H1 (cell line): ENCODE measurements around the gene IGSF9B. TPM values are rescaled to one million over a fixed set of nuclear protein-coding genes. Genes with fewer than 3 reads are reported as not detected.

Source experiments
- CTCF ChIA-PET: fragments of 300-600 bp; sonication (Branson Sonifier 250); formaldehyde crosslinking; loops from one replicate; lab custom pipeline; 2021; ENCODE audit not compliant: partially characterized antibody; lab: Charles Lee
- POLR2A ChIA-PET: fragments of 300-600 bp; sonication (Branson Sonifier 250); formaldehyde crosslinking; loops from one replicate; lab custom pipeline; 2021; ENCODE audit warnings: inconsistent platforms; ENCODE audit not compliant: partially characterized antibody; lab: Charles Lee
- DNase-seq, 2 experiments: peaks; one replicate each; pipeline versions ENCODE4 v3.0.0 to v3.0.0-alpha.2; 2010 to 2022; ENCODE audit warnings: low spot score in 2 of 2, low read depth in 1 of 2, mixed read lengths in 1 of 2
- FAIRE-seq: peaks from 2 replicates; lab custom pipeline; 2011; peaks lifted over from hg19 to GRCh38; lab: Jason Lieb, UNC
- H2AFZ ChIP-seq: 2 replicates; pipeline ENCODE4 v1.8.1; 2012; ENCODE audit warnings: low read length, inconsistent platforms
- H2AK5ac ChIP-seq: 2 replicates; pipeline ENCODE4 v1.6.1; 2013; ENCODE audit warnings: low read depth, low read length
- H2BK120ac ChIP-seq: replicated peaks from 2 replicates; pipeline ENCODE3; 2013; ENCODE audit warnings: low read depth, low read length, inconsistent platforms
- H2BK12ac ChIP-seq: 2 replicates; pipeline ENCODE4 v1.6.1; 2013; ENCODE audit warnings: low read depth, low read length
- H2BK15ac ChIP-seq: 2 replicates; pipeline ENCODE4 v1.6.1; 2013; ENCODE audit warnings: low read length
- H2BK20ac ChIP-seq: 2 replicates; pipeline ENCODE4 v1.6.1; 2013; ENCODE audit warnings: low read length
- H2BK5ac ChIP-seq: 2 replicates; pipeline ENCODE4 v1.6.1; 2013; ENCODE audit warnings: low read depth, low read length
- H3K14ac ChIP-seq: 2 replicates; pipeline ENCODE4 v1.6.1; 2013; ENCODE audit warnings: inconsistent platforms; ENCODE audit not compliant: insufficient read length
- H3K18ac ChIP-seq: 2 replicates; pipeline ENCODE4 v1.6.1; 2013; ENCODE audit warnings: low read length; ENCODE audit errors: extremely low read depth
- H3K23ac ChIP-seq: 2 replicates; pipeline ENCODE4 v1.6.1; 2013; ENCODE audit warnings: inconsistent platforms; ENCODE audit not compliant: insufficient read length
- H3K23me2 ChIP-seq: 2 replicates; pipeline ENCODE4 v1.6.1; 2013; ENCODE audit warnings: low read depth, low read length
- H3K27ac ChIP-seq: 2 replicates; pipeline ENCODE4 v1.6.1; 2011; ENCODE audit warnings: low read depth, low read length, inconsistent platforms
- H3K27me3 ChIP-seq, 4 experiments: replicated peaks in 1 of 4; 1 replicate in 1 of 4; 2 replicates in 3 of 4; pipeline versions ENCODE4 v1.6.1 to v1.8.1; 2011 to 2013; ENCODE audit warnings: low read length in 3 of 4, mild to moderate bottlenecking in 3 of 4, inconsistent platforms in 2 of 4, mixed read lengths in 2 of 4, moderate library complexity in 1 of 4; ENCODE audit not compliant: control insufficient read depth in 3 of 4, insufficient read depth in 3 of 4; ENCODE audit errors: extremely low read depth in 1 of 4
- H3K36me3 ChIP-seq, 4 experiments: 2 replicates each; pipeline versions ENCODE4 v1.6.1 to v1.8.1; 2011 to 2013; ENCODE audit warnings: mild to moderate bottlenecking in 4 of 4, low read length in 3 of 4, moderate library complexity in 2 of 4, control low read depth in 1 of 4, inconsistent platforms in 1 of 4; ENCODE audit not compliant: insufficient read depth in 4 of 4, control insufficient read depth in 2 of 4
- H3K4ac ChIP-seq: replicated peaks from 2 replicates; pipeline ENCODE3; 2013; ENCODE audit warnings: low read length, low read depth, mixed read lengths, inconsistent platforms; ENCODE audit not compliant: insufficient read length
- H3K4me1 ChIP-seq, 4 experiments: replicated peaks in 1 of 4; 1 replicate in 1 of 4; 2 replicates in 3 of 4; pipeline versions ENCODE4 v1.6.1 to v1.8.1; 2011 to 2013; ENCODE audit warnings: low read length in 3 of 4, inconsistent platforms in 2 of 4, mixed read lengths in 1 of 4; ENCODE audit not compliant: insufficient read depth in 4 of 4, control insufficient read depth in 3 of 4
- H3K4me2 ChIP-seq, 2 experiments: 2 replicates each; pipeline versions ENCODE4 v1.6.1 to v1.8.1; 2011 to 2013; ENCODE audit warnings: low read depth in 2 of 2, low read length in 2 of 2, control low read depth in 1 of 2, inconsistent platforms in 1 of 2, mild to moderate bottlenecking in 1 of 2; ENCODE audit not compliant: insufficient read depth in 1 of 2
- H3K4me3 ChIP-seq, 4 experiments: fragments of 200-600, 300-600 bp in 1 of 4; sonication (generic), shearing (Covaris generic), sonication (Bioruptor Twin) in 1 of 4; 2 replicates each; pipeline versions ENCODE4 v1.5.1 to v1.8.1; 2011 to 2016; ENCODE audit warnings: low read length in 4 of 4, low read depth in 3 of 4, control low read depth in 2 of 4, inconsistent platforms in 2 of 4, mild to moderate bottlenecking in 2 of 4, mixed read lengths in 1 of 4, moderate library complexity in 1 of 4; ENCODE audit not compliant: insufficient read depth in 2 of 4; ENCODE audit errors: extremely low read depth in 1 of 4
- H3K56ac ChIP-seq: replicated peaks from 2 replicates; pipeline ENCODE3; 2013; ENCODE audit warnings: low read depth, mild to moderate bottlenecking, mixed read lengths, low read length, inconsistent platforms; ENCODE audit not compliant: insufficient read length
- H3K79me1 ChIP-seq: 2 replicates; pipeline ENCODE4 v1.6.1; 2013; ENCODE audit warnings: low read depth, low read length, control low read depth
- H3K79me2 ChIP-seq, 2 experiments: 2 replicates each; pipeline versions ENCODE4 v1.6.1 to v1.8.1; 2012 to 2013; ENCODE audit warnings: low read length in 2 of 2, mild to moderate bottlenecking in 2 of 2, inconsistent platforms in 1 of 2; ENCODE audit not compliant: insufficient read depth in 2 of 2, control insufficient read depth in 1 of 2
- H3K9ac ChIP-seq, 4 experiments: replicated peaks in 1 of 4; 1 replicate in 1 of 4; 2 replicates in 3 of 4; pipeline versions ENCODE4 v1.6.1 to v1.8.1; 2011 to 2013; ENCODE audit warnings: low read depth in 3 of 4, low read length in 3 of 4, control low read depth in 2 of 4, mild to moderate bottlenecking in 2 of 4, moderate library complexity in 2 of 4, inconsistent platforms in 1 of 4; ENCODE audit errors: extremely low read depth in 1 of 4
- H3K9me3 ChIP-seq, 2 experiments: 2 replicates each; pipeline versions ENCODE4 v1.6.1 to v1.8.1; 2012 to 2013; ENCODE audit warnings: mild to moderate bottlenecking in 2 of 2, moderate library complexity in 2 of 2, control low read depth in 1 of 2, inconsistent platforms in 1 of 2, low read depth in 1 of 2, low read length in 1 of 2, mixed read lengths in 1 of 2; ENCODE audit not compliant: insufficient read depth in 2 of 2
- H4K20me1 ChIP-seq, 2 experiments: replicated peaks in 1 of 2; 2 replicates each; pipeline versions ENCODE3 to v1.8.1; 2011 to 2013; ENCODE audit warnings: inconsistent platforms in 2 of 2, low read length in 2 of 2, mild to moderate bottlenecking in 1 of 2; ENCODE audit not compliant: insufficient read depth in 2 of 2, control insufficient read depth in 1 of 2
- H4K5ac ChIP-seq: 2 replicates; pipeline ENCODE4 v1.6.1; 2013; ENCODE audit warnings: low read length, low read depth, mixed read lengths, inconsistent platforms; ENCODE audit not compliant: insufficient read length
- H4K8ac ChIP-seq: 2 replicates; pipeline ENCODE4 v1.8.0; 2013; ENCODE audit warnings: mild to moderate bottlenecking, moderate library complexity, low read length, inconsistent platforms; ENCODE audit not compliant: insufficient read depth; ENCODE audit errors: extremely low read depth
- H4K91ac ChIP-seq: replicated peaks from 2 replicates; pipeline ENCODE3; 2013; ENCODE audit warnings: low read length, mixed read lengths, inconsistent platforms; ENCODE audit not compliant: insufficient read length
- CBX5 ChIP-seq: fragments of 300-800, 300-1000 bp; sonication (generic); IDR thresholded peaks from 2 replicates; pipeline ENCODE4 v1.7.1; 2016; ENCODE audit warnings: antibody characterized with exemption, low read length, low read depth
- CBX8 ChIP-seq: fragments of 300-800, 300-1000 bp; sonication (generic); IDR thresholded peaks from 2 replicates; pipeline ENCODE4 v1.7.1; 2016; ENCODE audit warnings: low read depth, low read length, borderline replicate concordance
- EP300 ChIP-seq, 2 experiments: IDR thresholded peaks; 1 replicate in 1 of 2; 2 replicates in 1 of 2; pipeline ENCODE4 v1.6.1; 2011 to 2012; ENCODE audit warnings: low read depth in 2 of 2, low read length in 2 of 2, mild to moderate bottlenecking in 2 of 2, borderline replicate concordance in 1 of 2, inconsistent platforms in 1 of 2, moderate library complexity in 1 of 2
- JUND ChIP-seq: IDR thresholded peaks from 2 replicates; pipeline ENCODE4 v1.6.1; 2011; ENCODE audit warnings: mild to moderate bottlenecking, improper control_type of control experiment, low read length
- MAFK ChIP-seq: IDR thresholded peaks from 2 replicates; pipeline ENCODE4 v1.6.1; 2012; ENCODE audit warnings: low read depth, mild to moderate bottlenecking, improper control_type of control experiment, low read length
- RAD21 ChIP-seq, 2 experiments: IDR thresholded peaks in 1 of 2; conservative IDR thresholded peaks in 1 of 2; 2 replicates each; pipeline ENCODE4 v1.6.1; 2011; ENCODE audit warnings: low read depth in 2 of 2, low read length in 2 of 2, improper control_type of control experiment in 1 of 2, inconsistent platforms in 1 of 2, mild to moderate bottlenecking in 1 of 2, moderate library complexity in 1 of 2
- SIRT6 ChIP-seq: IDR thresholded peaks from one replicate; pipeline ENCODE4 v1.7.1; 2012; ENCODE audit warnings: low read length, inconsistent platforms
- SRF ChIP-seq: IDR thresholded peaks from 2 replicates; pipeline ENCODE4 v1.6.1; 2011; ENCODE audit warnings: mild to moderate bottlenecking, low read depth, low read length, moderate library complexity
- TAF1 ChIP-seq: IDR thresholded peaks from 2 replicates; pipeline ENCODE4 v1.6.1; 2011; ENCODE audit warnings: mild to moderate bottlenecking, low read depth, low read length
- TCF12 ChIP-seq: IDR thresholded peaks from 2 replicates; pipeline ENCODE4 v1.6.1; 2011; ENCODE audit warnings: low read depth, mild to moderate bottlenecking, low read length
- ZNF274 ChIP-seq: IDR thresholded peaks from 2 replicates; pipeline ENCODE4 v1.7.0; 2012; ENCODE audit warnings: low read length, borderline replicate concordance; ENCODE audit errors: extremely low read depth
- WGBS, 2 experiments: shearing (Covaris generic) in 1 of 2; methylation state at CpG; one replicate each; pipeline versions ENCODE4 v1.1.6 to v1.1.7; 2013 to 2015; ENCODE audit warnings: low lambda C conversion rate in 2 of 2, mixed read lengths in 2 of 2, inconsistent platforms in 1 of 2, low coverage in 1 of 2, missing lambda C conversion rate in 1 of 2; ENCODE audit not compliant: insufficient replicate concordance in 2 of 2, insufficient coverage in 1 of 2, insufficient read length in 1 of 2; ENCODE audit errors: extremely low coverage in 1 of 2, missing lambda C conversion rate in 1 of 2; 5-methylcytosine and 5-hydroxymethylcytosine counted together
- polyA plus RNA-seq, 7 experiments: library from polyadenylated mRNA; depleted of rRNA in 3 of 7; stranded (reverse) in 5 of 7; unstranded in 2 of 7; fragments of >200 nt in 5 of 7; fragments of 200-250 nt in 2 of 7; gene quantifications; 1 replicate in 5 of 7; 2 replicates in 1 of 7; 4 replicates in 1 of 7; pipeline versions ENCODE4 v1.2.1 to v1.2.3, GENCODE V29; 2011 to 2013; ENCODE audit warnings: missing spikeins in 2 of 7, mixed read lengths in 2 of 7
- total RNA-seq: library from RNA; stranded (reverse); fragmentation: NEBNext Ultra II Directional; extraction: Animal tissue kit (Norgen Biotek cat#: 25700); gene quantifications from 2 replicates; pipeline ENCODE4 v1.2.1, GENCODE V29; 2021
- TF ChIP-seq, protein P1 (sequence below): IDR thresholded peaks from 2 replicates; pipeline ENCODE4 v1.6.1; 2011; ENCODE audit warnings: low read length, improper control_type of control experiment

Gene IGSF9B
- total and polyA plus RNA-seq, 2 of the 8 experiments (the other 6 are each of a cell fraction or from before 2014, with no cell fraction given): 16.5 to 49.2 TPM

DNA sequence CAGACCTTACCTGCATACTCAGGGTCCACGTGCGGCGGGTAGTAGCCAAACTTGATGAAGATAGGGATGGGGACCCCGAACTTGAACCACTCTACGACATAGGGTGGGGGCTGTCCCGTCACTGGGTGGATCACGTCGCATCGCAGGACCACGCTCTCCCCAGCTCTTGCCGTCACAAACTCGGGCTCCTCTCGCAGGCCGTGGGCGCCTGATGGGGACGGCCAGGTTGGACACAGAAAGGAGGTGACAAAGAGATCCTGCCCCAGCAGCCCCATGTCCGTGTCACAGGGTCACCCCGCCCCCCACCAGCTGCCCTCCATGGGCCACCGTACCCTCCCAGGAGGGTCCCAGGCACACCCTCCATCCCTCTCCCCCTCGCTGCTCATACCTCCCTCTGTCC is 10.7 kb downstream of the IGSF9B start:
- no peak overlapping the region for H2BK12ac ChIP-seq
- no peak overlapping the region for H3K18ac ChIP-seq
- H2BK5ac ChIP-seq: no peak overlapping the region
- H2BK20ac ChIP-seq: no peak overlapping the region
- DNase-seq: no peak
- H3K36me3 ChIP-seq: peaks cover 0 to 8% (median 1%) of the 10 kb centered on the region in 4 experiments; a peak in 4 of 8 replicates
- H3K4me2 ChIP-seq: no peak overlapping the region
- H3K56ac ChIP-seq: no peak overlapping the region
- no peak overlapping the region for H3K27ac ChIP-seq
- H3K4ac ChIP-seq: no peak overlapping the region
- no peak for TF ChIP-seq RAD21 (IDR thresholded peaks at IDR 0.05 in 1 of 2, conservative IDR thresholded peaks at IDR 0.05 in 1 of 2; ENCODE audit: low read depth in 2 of 2, low read length in 2 of 2)
- no peak for TF ChIP-seq MAFK
- no peak for TF ChIP-seq JUND
- no peak for TF ChIP-seq TCF12
- no peak for TF ChIP-seq ZNF274
- no peak for TF ChIP-seq SRF
- TF ChIP-seq EP300 (IDR thresholded peaks at IDR 0.05; ENCODE audit: borderline replicate concordance in 1 of 2, low read depth in 2 of 2, low read length in 2 of 2): no peak
- TF ChIP-seq TAF1: no peak
- no peak for TF ChIP-seq CBX5
- TF ChIP-seq CBX8: no peak
- TF ChIP-seq, protein P1, sequence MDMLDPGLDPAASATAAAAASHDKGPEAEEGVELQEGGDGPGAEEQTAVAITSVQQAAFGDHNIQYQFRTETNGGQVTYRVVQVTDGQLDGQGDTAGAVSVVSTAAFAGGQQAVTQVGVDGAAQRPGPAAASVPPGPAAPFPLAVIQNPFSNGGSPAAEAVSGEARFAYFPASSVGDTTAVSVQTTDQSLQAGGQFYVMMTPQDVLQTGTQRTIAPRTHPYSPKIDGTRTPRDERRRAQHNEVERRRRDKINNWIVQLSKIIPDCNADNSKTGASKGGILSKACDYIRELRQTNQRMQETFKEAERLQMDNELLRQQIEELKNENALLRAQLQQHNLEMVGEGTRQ: no peak
- no peak for TF ChIP-seq SIRT6
- H2BK15ac ChIP-seq: no peak overlapping the region
- no peak overlapping the region for H3K23ac ChIP-seq
- ChIA-PET POLR2A (interaction anchor here (0.8 to 3.1 kb wide), 3 partner anchors 11 to 43 kb away, joined by 3 to 16 read pairs (median 3); partner anchors contain the start of gene IGSF9B), CTCF (interaction anchor here (0.6 to 8.1 kb wide), 12 partner anchors 8 to 100 kb away, joined by 3 to 52 read pairs (median 8); no protein-coding TSS in a partner anchor)
- H2AK5ac ChIP-seq: no peak overlapping the region
- no peak overlapping the region for H4K91ac ChIP-seq
- H2BK120ac ChIP-seq: no peak overlapping the region
- peaks cover 10 to 50% (median 42%) of the 10 kb centered on the region in 4 experiments for H3K4me1 ChIP-seq
- H3K79me2 ChIP-seq: peaks cover 0 to 44% of the 10 kb centered on the region in 2 experiments; a peak in 2 of 4 replicates
- peaks cover 29% of the 10 kb centered on the region for H3K79me1 ChIP-seq
- no peak overlapping the region for H4K5ac ChIP-seq
- H2AFZ ChIP-seq: no peak overlapping the region
- H3K9ac ChIP-seq: no peak overlapping the region
- WGBS, 2 experiments: 92% methylated on average over 16 of the region's 20 CpGs; no CpG with 5 or more reads in 1 of the 2 experiments
- FAIRE-seq: no peak
- H3K23me2 ChIP-seq: peaks cover 2% of the 10 kb centered on the region; the same call in 1 of the 2 replicates
- no peak overlapping the region for H4K8ac ChIP-seq
- no peaks in the 10 kb centered on the region for H3K27me3 ChIP-seq
- H3K14ac ChIP-seq: no peak overlapping the region
- peaks cover 23 to 34% of the 10 kb centered on the region in 2 experiments for H4K20me1 ChIP-seq
- H3K4me3 ChIP-seq: no peak overlapping the region
- no peaks in the 10 kb centered on the region for H3K9me3 ChIP-seq
